Stimulated activated CD4-positive, alpha-beta T cell treated with anti-CD3 and anti-CD28 coated beads, Interleukin-15, amount 100 ng/mL, for 1 hour (primary cell): ENCODE results near the gene PILRA.
A peak's percentile ranks its signal among the peaks of the same experiment; 100 is the strongest.
"Not testable (repeated sequence)": the region's sequence is repeated elsewhere in the genome, so short reads cannot be mapped to it uniquely, and the experiment has no call there.

Experiments
- DNase-seq, 2 donors: peaks; one replicate each; pipeline ENCODE4 v3.0.0-alpha.2; 2020; ENCODE audit warnings: low read depth in 1 of 2, low spot score in 1 of 2

The PILRA gene

GRCh38 chr7:100373261-100373831, at the start of gene PILRA:
PILRA (plus strand) TSS chr7:100373487; CDS start chr7:100373657, 170 bp downstream.
- no peak for DNase-seq

GRCh38 chr7:100324194-100324593, 49.1 kb upstream of the PILRA start:
- DNase-seq: not testable (repeated sequence)

- DNase-seq: not testable (repeated sequence)
Observed at GRCh38 chr7:100325671-100326070, 47.6 kb upstream of the PILRA start.

- DNase-seq: not testable (repeated sequence)
Observed at GRCh38 chr7:100326914-100327313, 46.4 kb upstream of the PILRA start.

GRCh38 chr7:100335566-100336466, 37.5 kb upstream of the PILRA start:
- DNase-seq: peak; percentile 67 to 69

- not testable (repeated sequence) for DNase-seq
Observed at GRCh38 chr7:100338083-100338696, 35.1 kb upstream of the PILRA start.

- not testable (repeated sequence) for DNase-seq
Observed at GRCh38 chr7:100341286-100341685, 32.0 kb upstream of the PILRA start.

GRCh38 chr7:100342765-100343164, 30.5 kb upstream of the PILRA start:
- no peak for DNase-seq

- not testable (repeated sequence) for DNase-seq
Observed at GRCh38 chr7:100344124-100344559, 29.1 kb upstream of the PILRA start.

- DNase-seq: peak; percentile 36 to 63
Observed at GRCh38 chr7:100344560-100345287, 28.6 kb upstream of the PILRA start.

GRCh38 chr7:100345288-100345672, 28.0 kb upstream of the PILRA start:
- DNase-seq: peak; percentile 21 to 44

- DNase-seq: no peak
Observed at GRCh38 chr7:100346921-100347320, 26.4 kb upstream of the PILRA start.

GRCh38 chr7:100348805-100349204, 24.5 kb upstream of the PILRA start:
- DNase-seq: no peak

- DNase-seq: no peak
Observed at GRCh38 chr7:100349757-100350156, 23.5 kb upstream of the PILRA start.

GRCh38 chr7:100351657-100352058, 21.6 kb upstream of the PILRA start:
- DNase-seq: no peak

- not testable (repeated sequence) for DNase-seq
Observed at GRCh38 chr7:100352230-100352781, 21.0 kb upstream of the PILRA start.

GRCh38 chr7:100352984-100353684, 20.2 kb upstream of the PILRA start:
- DNase-seq: no peak

GRCh38 chr7:100353685-100354330, 19.5 kb upstream of the PILRA start:
- no peak for DNase-seq

- DNase-seq: no peak
Observed at GRCh38 chr7:100356416-100357068, 16.7 kb upstream of the PILRA start.
